Liver (tissue), 9 donors: ENCODE data around the gene C1QL1. TPM values are rescaled to one million over a fixed set of nuclear protein-coding genes. Genes with fewer than 3 reads are reported as not detected.

Source experiments
- DNase-seq: peaks from one replicate; pipeline ENCODE4 v3.0.0-alpha.2; 2017; ENCODE audit warnings: low spot score
- H3K27ac ChIP-seq, 2 donors: one replicate each; pipeline ENCODE4 v1.7.0; 2013; ENCODE audit warnings: inconsistent platforms in 2 of 2, low read length in 2 of 2, control low read depth in 1 of 2, low read depth in 1 of 2, mild to moderate bottlenecking in 1 of 2
- H3K27me3 ChIP-seq, 4 donors: one replicate each; pipeline versions ENCODE4 v1.6.1 to v1.7.0; 2013; ENCODE audit warnings: low read length in 3 of 4, inconsistent platforms in 1 of 4, mild to moderate bottlenecking in 1 of 4, moderate library complexity in 1 of 4; ENCODE audit not compliant: control insufficient read depth in 4 of 4, insufficient read depth in 4 of 4
- H3K36me3 ChIP-seq, 4 donors: one replicate each; pipeline versions ENCODE4 v1.6.1 to v1.7.0; 2013; ENCODE audit warnings: low read length in 3 of 4, mild to moderate bottlenecking in 3 of 4, low read depth in 1 of 4, moderate library complexity in 1 of 4; ENCODE audit not compliant: control insufficient read depth in 4 of 4, insufficient read depth in 3 of 4
- H3K4me1 ChIP-seq, 4 donors: one replicate each; pipeline versions ENCODE4 v1.6.1 to v1.7.0; 2013; ENCODE audit warnings: low read length in 3 of 4, mild to moderate bottlenecking in 3 of 4, moderate library complexity in 1 of 4; ENCODE audit not compliant: control insufficient read depth in 4 of 4, insufficient read depth in 4 of 4
- H3K4me3 ChIP-seq, 3 donors: one replicate each; pipeline versions ENCODE4 v1.6.1 to v1.7.0; 2013; ENCODE audit warnings: low read length in 3 of 3, control low read depth in 1 of 3, low read depth in 1 of 3, mild to moderate bottlenecking in 1 of 3
- H3K9ac ChIP-seq, 2 donors: one replicate each; pipeline ENCODE4 v1.7.0; 2013; ENCODE audit warnings: low read length in 2 of 2, mild to moderate bottlenecking in 2 of 2, moderate library complexity in 2 of 2, control low read depth in 1 of 2, low read depth in 1 of 2
- H3K9me3 ChIP-seq, 4 donors: one replicate each; pipeline versions ENCODE4 v1.6.1 to v1.7.0; 2013; ENCODE audit warnings: low read length in 3 of 4; ENCODE audit not compliant: control insufficient read depth in 4 of 4
- EGR1 ChIP-seq, 2 donors: IDR thresholded peaks; 2 replicates each; pipeline ENCODE4 v1.6.1; 2016 to 2018; ENCODE audit warnings: antibody characterized with exemption in 2 of 2, low read depth in 2 of 2
- FOXA1 ChIP-seq: IDR thresholded peaks from 2 replicates; pipeline ENCODE4 v1.6.1; 2016; ENCODE audit warnings: antibody characterized with exemption
- FOXA2 ChIP-seq: IDR thresholded peaks from 2 replicates; pipeline ENCODE4 v1.6.1; 2016; ENCODE audit warnings: antibody characterized with exemption
- GABPA ChIP-seq, 2 donors: IDR thresholded peaks in 1 of 2; conservative IDR thresholded peaks in 1 of 2; 2 replicates each; pipeline ENCODE4 v1.6.1; 2016; ENCODE audit warnings: antibody characterized with exemption in 2 of 2, mild to moderate bottlenecking in 1 of 2, moderate library complexity in 1 of 2
- HNF4A ChIP-seq, 2 donors: conservative IDR thresholded peaks; 2 replicates each; pipeline ENCODE4 v1.6.1; 2016; ENCODE audit warnings: antibody characterized with exemption in 2 of 2, mild to moderate bottlenecking in 2 of 2
- HNF4G ChIP-seq: IDR thresholded peaks from 2 replicates; pipeline ENCODE4 v1.6.1; 2016; ENCODE audit warnings: antibody characterized with exemption
- JUND ChIP-seq, 2 donors: IDR thresholded peaks; 2 replicates each; pipeline ENCODE4 v1.6.1; 2016; ENCODE audit warnings: antibody characterized with exemption in 2 of 2
- MAX ChIP-seq: IDR thresholded peaks from 2 replicates; pipeline ENCODE4 v1.6.1; 2016; ENCODE audit warnings: antibody characterized with exemption
- NR2F2 ChIP-seq: IDR thresholded peaks from 2 replicates; pipeline ENCODE4 v1.6.1; 2016; ENCODE audit warnings: antibody characterized with exemption
- RAD21 ChIP-seq, 2 donors: IDR thresholded peaks; 2 replicates each; pipeline ENCODE4 v1.6.1; 2016; ENCODE audit warnings: antibody characterized with exemption in 2 of 2, mild to moderate bottlenecking in 2 of 2
- RXRA ChIP-seq, 2 donors: IDR thresholded peaks; 2 replicates each; pipeline ENCODE4 v1.6.1; 2017 to 2018; ENCODE audit warnings: antibody characterized with exemption in 2 of 2, mild to moderate bottlenecking in 1 of 2
- SP1 ChIP-seq: IDR thresholded peaks from 2 replicates; pipeline ENCODE4 v1.6.1; 2018; ENCODE audit warnings: antibody characterized with exemption, mild to moderate bottlenecking
- TAF1 ChIP-seq: conservative IDR thresholded peaks from 2 replicates; pipeline ENCODE4 v1.6.1; 2016; ENCODE audit warnings: antibody characterized with exemption, mild to moderate bottlenecking
- YY1 ChIP-seq: IDR thresholded peaks from 2 replicates; pipeline ENCODE4 v1.6.1; 2016; ENCODE audit warnings: antibody characterized with exemption, mild to moderate bottlenecking
- WGBS: extraction: QIAGEN DNeasy Blood & Tissue Kit; methylation state at CpG from one replicate; pipeline ENCODE4 v1.1.7; 2013; 5-methylcytosine and 5-hydroxymethylcytosine counted together
- polyA plus RNA-seq, 2 donors: library from polyadenylated mRNA; stranded (reverse) in 1 of 2; unstranded in 1 of 2; fragments of 200-250 nt in 1 of 2; fragments of >200 nt in 1 of 2; fragmentation: Nextera tagmentation in 1 of 2; extraction: Ambion mirVana in 1 of 2; gene quantifications; one replicate each; pipeline versions ENCODE4 v1.2.1 to v1.2.3, GENCODE V29; 2013 to 2015
- total RNA-seq, 2 donors: library from RNA; depleted of rRNA; stranded (reverse); fragments of >200 nt; gene quantifications; one replicate each; pipeline ENCODE4 v1.2.3, GENCODE V29; 2014
- TF ChIP-seq, protein P1 (sequence below): IDR thresholded peaks from 2 replicates; pipeline ENCODE4 v1.6.1; 2016; ENCODE audit warnings: antibody characterized with exemption
- TF ChIP-seq, protein P2 (sequence below): fragments of 150-350 bp; IDR thresholded peaks from 2 replicates; pipeline ENCODE4 v1.5.1; 2017; ENCODE audit warnings: improper control_type of control experiment, low read depth, low read length; ENCODE audit not compliant: missing input control
- TF ChIP-seq, protein P3 (sequence below): IDR thresholded peaks from 2 replicates; pipeline ENCODE4 v1.6.1; 2016; ENCODE audit warnings: antibody characterized with exemption, mild to moderate bottlenecking
- TF ChIP-seq, protein P4 (sequence below): IDR thresholded peaks from 2 replicates; pipeline ENCODE4 v1.6.1; 2016; ENCODE audit warnings: antibody characterized with exemption
- donor health status: healthy.
- donor health status: healthy.
- donor health status: healthy.
- donor health status: healthy.
- donor health status: healthy.

Gene C1QL1
- total and polyA plus RNA-seq, 4 donors: 0.17 to 0.57 (median 0.23) TPM; not detected in 1

GRCh38 chr17:44927696-44928095 lies 40.4 kb downstream of the C1QL1 start (continued):
- TF ChIP-seq, protein P1, sequence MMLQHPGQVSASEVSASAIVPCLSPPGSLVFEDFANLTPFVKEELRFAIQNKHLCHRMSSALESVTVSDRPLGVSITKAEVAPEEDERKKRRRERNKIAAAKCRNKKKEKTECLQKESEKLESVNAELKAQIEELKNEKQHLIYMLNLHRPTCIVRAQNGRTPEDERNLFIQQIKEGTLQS: no peak
- TF ChIP-seq JUND (IDR thresholded peaks at IDR 0.05) (no peak), NR2F2 (no peak), YY1 (no peak), HNF4G (no peak), SP1 (no peak), FOXA2 (no peak)

DNA sequence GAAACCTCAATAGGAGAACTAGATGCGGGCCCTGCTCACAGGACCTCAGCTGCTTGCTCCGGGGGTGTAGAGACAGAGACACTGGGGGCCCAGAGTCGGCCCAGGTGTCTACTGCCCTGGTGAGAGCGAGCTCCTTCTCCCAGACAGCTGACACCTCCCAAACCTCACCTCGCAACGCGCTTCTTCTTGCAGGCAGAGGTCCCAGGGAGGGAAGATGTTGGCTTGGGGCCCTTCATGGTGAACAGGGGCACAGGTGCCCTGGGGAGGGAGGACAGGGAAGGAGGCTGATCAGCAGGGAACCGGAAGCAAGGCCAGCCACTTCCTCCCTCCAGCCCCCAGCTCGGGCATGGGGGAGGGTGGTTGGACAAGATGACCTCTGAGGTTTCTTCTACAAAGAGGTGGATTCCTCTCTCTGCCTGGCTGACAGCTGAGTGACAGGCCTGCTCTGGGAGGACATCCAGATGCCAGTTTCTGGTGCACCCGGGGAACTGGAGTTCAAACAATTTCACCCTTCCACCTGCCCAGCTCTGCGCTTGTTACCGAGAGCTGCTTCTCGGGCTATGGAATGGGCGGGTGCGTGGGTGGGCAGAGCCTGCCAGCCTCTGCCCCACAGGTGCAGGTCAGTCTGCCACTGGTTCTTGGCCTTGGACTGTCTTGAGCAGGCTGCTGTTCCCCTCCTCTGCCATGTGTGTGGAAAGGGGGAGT lies 41.1 kb downstream of the C1QL1 start:
- Histone ChIP-seq H3K27ac (no peak overlapping the region), H3K9me3 (no peaks in the 10 kb centered on the region), H3K36me3 (no peaks in the 10 kb centered on the region), H3K4me3 (no peak overlapping the region), H3K9ac (no peak overlapping the region), H3K4me1 (no peaks in the 10 kb centered on the region), H3K27me3 (no peaks in the 10 kb centered on the region)
- WGBS: 95% methylated on average over 15 of the region's 15 CpGs
- no peak for DNase-seq
- TF ChIP-seq JUND (IDR thresholded peaks at IDR 0.05) (no peak), RXRA (IDR thresholded peaks at IDR 0.05) (no peak), SP1 (no peak), GABPA (IDR thresholded peaks at IDR 0.05 in 1 of 2, conservative IDR thresholded peaks at IDR 0.05 in 1 of 2) (no peak)

- H3K4me3 ChIP-seq: no peak overlapping the region
- TF ChIP-seq TAF1 (no peak), HNF4A (conservative IDR thresholded peaks at IDR 0.05) (no peak), SP1 (no peak), FOXA2 (no peak), JUND (IDR thresholded peaks at IDR 0.05) (no peak), HNF4G (no peak), YY1 (no peak), EGR1 (IDR thresholded peaks at IDR 0.05; ENCODE audit: low read depth in 2 of 2) (no peak), MAX (no peak), NR2F2 (no peak), FOXA1 (no peak), GABPA (IDR thresholded peaks at IDR 0.05 in 1 of 2, conservative IDR thresholded peaks at IDR 0.05 in 1 of 2) (no peak), RXRA (IDR thresholded peaks at IDR 0.05) (no peak), RAD21 (IDR thresholded peaks at IDR 0.05) (no peak)
- TF ChIP-seq, protein P2, sequence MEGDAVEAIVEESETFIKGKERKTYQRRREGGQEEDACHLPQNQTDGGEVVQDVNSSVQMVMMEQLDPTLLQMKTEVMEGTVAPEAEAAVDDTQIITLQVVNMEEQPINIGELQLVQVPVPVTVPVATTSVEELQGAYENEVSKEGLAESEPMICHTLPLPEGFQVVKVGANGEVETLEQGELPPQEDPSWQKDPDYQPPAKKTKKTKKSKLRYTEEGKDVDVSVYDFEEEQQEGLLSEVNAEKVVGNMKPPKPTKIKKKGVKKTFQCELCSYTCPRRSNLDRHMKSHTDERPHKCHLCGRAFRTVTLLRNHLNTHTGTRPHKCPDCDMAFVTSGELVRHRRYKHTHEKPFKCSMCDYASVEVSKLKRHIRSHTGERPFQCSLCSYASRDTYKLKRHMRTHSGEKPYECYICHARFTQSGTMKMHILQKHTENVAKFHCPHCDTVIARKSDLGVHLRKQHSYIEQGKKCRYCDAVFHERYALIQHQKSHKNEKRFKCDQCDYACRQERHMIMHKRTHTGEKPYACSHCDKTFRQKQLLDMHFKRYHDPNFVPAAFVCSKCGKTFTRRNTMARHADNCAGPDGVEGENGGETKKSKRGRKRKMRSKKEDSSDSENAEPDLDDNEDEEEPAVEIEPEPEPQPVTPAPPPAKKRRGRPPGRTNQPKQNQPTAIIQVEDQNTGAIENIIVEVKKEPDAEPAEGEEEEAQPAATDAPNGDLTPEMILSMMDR: no peak
- TF ChIP-seq, protein P3, sequence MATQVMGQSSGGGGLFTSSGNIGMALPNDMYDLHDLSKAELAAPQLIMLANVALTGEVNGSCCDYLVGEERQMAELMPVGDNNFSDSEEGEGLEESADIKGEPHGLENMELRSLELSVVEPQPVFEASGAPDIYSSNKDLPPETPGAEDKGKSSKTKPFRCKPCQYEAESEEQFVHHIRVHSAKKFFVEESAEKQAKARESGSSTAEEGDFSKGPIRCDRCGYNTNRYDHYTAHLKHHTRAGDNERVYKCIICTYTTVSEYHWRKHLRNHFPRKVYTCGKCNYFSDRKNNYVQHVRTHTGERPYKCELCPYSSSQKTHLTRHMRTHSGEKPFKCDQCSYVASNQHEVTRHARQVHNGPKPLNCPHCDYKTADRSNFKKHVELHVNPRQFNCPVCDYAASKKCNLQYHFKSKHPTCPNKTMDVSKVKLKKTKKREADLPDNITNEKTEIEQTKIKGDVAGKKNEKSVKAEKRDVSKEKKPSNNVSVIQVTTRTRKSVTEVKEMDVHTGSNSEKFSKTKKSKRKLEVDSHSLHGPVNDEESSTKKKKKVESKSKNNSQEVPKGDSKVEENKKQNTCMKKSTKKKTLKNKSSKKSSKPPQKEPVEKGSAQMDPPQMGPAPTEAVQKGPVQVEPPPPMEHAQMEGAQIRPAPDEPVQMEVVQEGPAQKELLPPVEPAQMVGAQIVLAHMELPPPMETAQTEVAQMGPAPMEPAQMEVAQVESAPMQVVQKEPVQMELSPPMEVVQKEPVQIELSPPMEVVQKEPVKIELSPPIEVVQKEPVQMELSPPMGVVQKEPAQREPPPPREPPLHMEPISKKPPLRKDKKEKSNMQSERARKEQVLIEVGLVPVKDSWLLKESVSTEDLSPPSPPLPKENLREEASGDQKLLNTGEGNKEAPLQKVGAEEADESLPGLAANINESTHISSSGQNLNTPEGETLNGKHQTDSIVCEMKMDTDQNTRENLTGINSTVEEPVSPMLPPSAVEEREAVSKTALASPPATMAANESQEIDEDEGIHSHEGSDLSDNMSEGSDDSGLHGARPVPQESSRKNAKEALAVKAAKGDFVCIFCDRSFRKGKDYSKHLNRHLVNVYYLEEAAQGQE: no peak
- TF ChIP-seq, protein P4, sequence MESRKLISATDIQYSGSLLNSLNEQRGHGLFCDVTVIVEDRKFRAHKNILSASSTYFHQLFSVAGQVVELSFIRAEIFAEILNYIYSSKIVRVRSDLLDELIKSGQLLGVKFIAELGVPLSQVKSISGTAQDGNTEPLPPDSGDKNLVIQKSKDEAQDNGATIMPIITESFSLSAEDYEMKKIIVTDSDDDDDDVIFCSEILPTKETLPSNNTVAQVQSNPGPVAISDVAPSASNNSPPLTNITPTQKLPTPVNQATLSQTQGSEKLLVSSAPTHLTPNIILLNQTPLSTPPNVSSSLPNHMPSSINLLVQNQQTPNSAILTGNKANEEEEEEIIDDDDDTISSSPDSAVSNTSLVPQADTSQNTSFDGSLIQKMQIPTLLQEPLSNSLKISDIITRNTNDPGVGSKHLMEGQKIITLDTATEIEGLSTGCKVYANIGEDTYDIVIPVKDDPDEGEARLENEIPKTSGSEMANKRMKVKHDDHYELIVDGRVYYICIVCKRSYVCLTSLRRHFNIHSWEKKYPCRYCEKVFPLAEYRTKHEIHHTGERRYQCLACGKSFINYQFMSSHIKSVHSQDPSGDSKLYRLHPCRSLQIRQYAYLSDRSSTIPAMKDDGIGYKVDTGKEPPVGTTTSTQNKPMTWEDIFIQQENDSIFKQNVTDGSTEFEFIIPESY: no peak
- TF ChIP-seq, protein P1: no peak
- no peaks in the 10 kb centered on the region for H3K9me3 ChIP-seq
- no peaks in the 10 kb centered on the region for H3K4me1 ChIP-seq
- DNase-seq: no peak
- no peak overlapping the region for H3K27ac ChIP-seq
- WGBS: 98% methylated on average over 18 of the region's 18 CpGs
- H3K9ac ChIP-seq: no peak overlapping the region
- no peaks in the 10 kb centered on the region for H3K27me3 ChIP-seq
- H3K36me3 ChIP-seq: no peaks in the 10 kb centered on the region
Measured at GRCh38 chr17:44925731-44926697, 42.1 kb downstream of the C1QL1 start.
